Sigmoid colon (tissue), 7 donors: Measurements from ENCODE around the gene C1S. TPM values are rescaled to one million over a fixed set of nuclear protein-coding genes. Genes with fewer than 3 reads are reported as not detected.

Source experiments
- DNase-seq: peaks from one replicate; pipeline ENCODE4 v3.0.0-alpha.2; 2019
- H3K27ac ChIP-seq, 4 donors: fragments of 200-600 bp; sonication (generic); one replicate each; pipeline ENCODE4 v1.5.1; 2016 to 2019; ENCODE audit warnings: mild to moderate bottlenecking in 1 of 4
- H3K27me3 ChIP-seq, 3 donors: fragments of 200-600 bp; sonication (generic); one replicate each; pipeline ENCODE4 v1.5.1; 2019; ENCODE audit warnings: mild to moderate bottlenecking in 1 of 3
- H3K36me3 ChIP-seq, 4 donors: fragments of 200-600 bp; sonication (generic); one replicate each; pipeline ENCODE4 v1.5.1; 2016 to 2019
- H3K4me1 ChIP-seq, 4 donors: fragments of 200-600 bp; sonication (generic); one replicate each; pipeline ENCODE4 v1.5.1; 2017 to 2019
- H3K4me3 ChIP-seq, 4 donors: fragments of 200-600 bp; sonication (generic); one replicate each; pipeline ENCODE4 v1.5.1; 2017 to 2019; ENCODE audit warnings: mild to moderate bottlenecking in 2 of 4, moderate library complexity in 1 of 4
- H3K9me3 ChIP-seq, 4 donors: fragments of 200-600 bp in 3 of 4; sonication (generic) in 3 of 4; one replicate each; pipeline versions ENCODE4 v1.5.1 to v1.6.1; 2013 to 2019
- CTCF ChIP-seq, 4 experiments: fragments of 450-650 bp in 3 of 4; fragments of 200-600 bp in 1 of 4; IDR thresholded peaks; one replicate each; pipeline ENCODE4 v1.5.1; 2016 to 2019; ENCODE audit warnings: antibody characterized with exemption in 4 of 4, mild to moderate bottlenecking in 3 of 4, moderate library complexity in 2 of 4
- EP300 ChIP-seq, 4 donors: sonication (generic); formaldehyde crosslinking; IDR thresholded peaks; one replicate each; pipeline ENCODE4 v1.6.1; 2017; ENCODE audit warnings: antibody characterized with exemption in 4 of 4
- POLR2A ChIP-seq, 2 donors: fragments of 450-650 bp; IDR thresholded peaks; one replicate each; pipeline ENCODE4 v1.6.1; 2016; ENCODE audit warnings: antibody characterized with exemption in 2 of 2, mild to moderate bottlenecking in 2 of 2, moderate library complexity in 2 of 2
- POLR2AphosphoS5 ChIP-seq, 4 donors: sonication (generic); formaldehyde crosslinking; IDR thresholded peaks; one replicate each; pipeline ENCODE4 v1.6.1; 2017; ENCODE audit warnings: antibody characterized with exemption in 4 of 4
- WGBS, 2 donors: extraction: QIAGEN DNeasy Blood & Tissue Kit; methylation state at CpG; one replicate each; pipeline ENCODE4 v1.1.7; 2013; 5-methylcytosine and 5-hydroxymethylcytosine counted together
- intact Hi-C: fragments of 100-400 bp; cut with DNase I; formaldehyde crosslinking; loops from one replicate; pipeline ENCODE4 v1.15.1; 2023
- polyA plus RNA-seq, 3 donors: library from polyadenylated mRNA; stranded (reverse); fragments of 200-250 nt; gene quantifications; one replicate each; pipeline ENCODE4 v1.2.3, GENCODE V29; 2013
- small RNA-seq, 3 donors: library from RNA; depleted of rRNA; stranded (forward); fragments of <200 nt; gene quantifications; one replicate each; pipeline ENCODE3, GENCODE V24; 2016
- total RNA-seq, 4 donors: library from RNA; depleted of rRNA; stranded (reverse); fragments of >200 nt; gene quantifications; one replicate each; pipeline ENCODE4 v1.1.0, GENCODE V29; 2016
- donor health status: healthy with polysubstance abuse.
- donor health status: Bipolar disorder and iron deficiency.
- donor health status: healthy.

C1S gene
- total and polyA plus RNA-seq, 7 donors: 15.5 to 622 (median 420) TPM

GRCh38 chr12:7116916-7117315 is 56.4 kb downstream of the C1S start:
- H3K4me3 ChIP-seq: no peak overlapping the region
- no peaks in the 10 kb centered on the region for H3K27me3 ChIP-seq
- peak; percentile 58 for DNase-seq
- no peaks in the 10 kb centered on the region for H3K9me3 ChIP-seq
- 91 to 94% methylated on average over 9 of the region's 9 CpGs for WGBS, 2 donors
- peaks cover 0 to 8% (median 0%) of the 10 kb centered on the region in 4 donors for H3K36me3 ChIP-seq
- peaks cover 0 to 7% (median 3%) of the 10 kb centered on the region in 4 donors for H3K4me1 ChIP-seq
- intact Hi-C loops: loop anchor here (10.0 kb wide), 1 partner anchor 252 kb away; the partner anchor contains the start of gene TPI1
- TF ChIP-seq POLR2AphosphoS5 (IDR thresholded peaks at IDR 0.05): no peak
- no peak for TF ChIP-seq EP300 (IDR thresholded peaks at IDR 0.05)
- no peak for TF ChIP-seq CTCF (IDR thresholded peaks at IDR 0.05)
- no peak for TF ChIP-seq POLR2A (IDR thresholded peaks at IDR 0.05)
- no peak overlapping the region for H3K27ac ChIP-seq

GRCh38 chr12:7117670-7118069 is 57.2 kb downstream of the C1S start:
- Histone ChIP-seq H3K36me3 (peaks cover 0 to 8% (median 0%) of the 10 kb centered on the region in 4 donors), H3K9me3 (no peaks in the 10 kb centered on the region), H3K27ac (no peak overlapping the region), H3K4me3 (no peak overlapping the region), H3K27me3 (no peaks in the 10 kb centered on the region), H3K4me1 (peaks cover 0 to 7% (median 3%) of the 10 kb centered on the region in 4 donors)
- peak; percentile 29 for DNase-seq
- WGBS, 2 donors: 95% methylated on average over 3 of the region's 3 CpGs
- intact Hi-C loops: loop anchor here (10.0 kb wide), 1 partner anchor 253 kb away; the partner anchor contains the start of gene TPI1
- no peak for TF ChIP-seq EP300 (IDR thresholded peaks at IDR 0.05)
- no peak for TF ChIP-seq CTCF (IDR thresholded peaks at IDR 0.05)
- TF ChIP-seq POLR2A (IDR thresholded peaks at IDR 0.05): no peak
- TF ChIP-seq POLR2AphosphoS5 (IDR thresholded peaks at IDR 0.05): no peak

GRCh38 chr12:7118881-7119280 is 58.4 kb downstream of the C1S start:
- no peak overlapping the region for H3K4me3 ChIP-seq
- intact Hi-C loops: loop anchor here (10.0 kb wide), 1 partner anchor 254 kb away; the partner anchor contains the start of gene TPI1
- no peak for TF ChIP-seq POLR2A (IDR thresholded peaks at IDR 0.05)
- no peak for TF ChIP-seq POLR2AphosphoS5 (IDR thresholded peaks at IDR 0.05)
- TF ChIP-seq EP300 (IDR thresholded peaks at IDR 0.05): no peak
- no peak for TF ChIP-seq CTCF (IDR thresholded peaks at IDR 0.05)
- no peak overlapping the region for H3K27ac ChIP-seq
- DNase-seq: peak; percentile 46
- 82 to 87% methylated on average over 3 of the region's 3 CpGs for WGBS, 2 donors
- no peaks in the 10 kb centered on the region for H3K9me3 ChIP-seq
- no peaks in the 10 kb centered on the region for H3K27me3 ChIP-seq
- H3K4me1 ChIP-seq: no peaks in the 10 kb centered on the region
- peaks cover 0 to 8% (median 0%) of the 10 kb centered on the region in 4 donors for H3K36me3 ChIP-seq

GRCh38 chr12:7120166-7120565 is 59.6 kb downstream of the C1S start:
- Histone ChIP-seq H3K4me3 (no peak overlapping the region), H3K36me3 (peaks cover 0 to 7% (median 0%) of the 10 kb centered on the region in 4 donors), H3K4me1 (no peaks in the 10 kb centered on the region), H3K27me3 (no peaks in the 10 kb centered on the region), H3K9me3 (no peaks in the 10 kb centered on the region), H3K27ac (no peak overlapping the region)
- peak; percentile 56 for DNase-seq
- TF ChIP-seq POLR2AphosphoS5 (IDR thresholded peaks at IDR 0.05) (no peak), CTCF (IDR thresholded peaks at IDR 0.05) (no peak), POLR2A (IDR thresholded peaks at IDR 0.05) (no peak), EP300 (IDR thresholded peaks at IDR 0.05) (no peak)
- 89 to 93% methylated on average over 5 of the region's 5 CpGs for WGBS, 2 donors
- intact Hi-C loops: no loop called here

Small RNA genes within 50 kb of the gene (small RNA-seq; reads per million reads assigned to genes)
- gene AC006512.1 (0 to 0.15 (median 0) reads per million in 3 donors), gene RNU6-485P (0 reads per million in 3 donors)

Other genes starting within 250 kb of the C1S start
- 10 to 100 TPM in 2 of 4 donors, 1 to 10 TPM in 2; 6.4 to 16.1 (median 10.2) TPM for gene GPR162, start 238.9 kb upstream of the C1S start, total RNA-seq
- 1 to 10 TPM; 1.2 to 7.6 (median 1.8) TPM for gene GPR162, start 238.9 kb upstream of the C1S start, polyA plus RNA-seq
- 10 to 100 TPM; 16.4 to 69.8 (median 20.5) TPM for gene P3H3, start 232.3 kb upstream of the C1S start, total RNA-seq
- gene P3H3, start 232.3 kb upstream of the C1S start, polyA plus RNA-seq: 1 to 10 TPM in 2 of 3 donors, under 1 TPM in 1; 0.60 to 6.0 (median 1.2) TPM
- gene GNB3, start 219.8 kb upstream of the C1S start, total RNA-seq: 1 to 10 TPM in 3 of 4 donors, under 1 TPM in 1; 0.36 to 8.9 (median 2.2) TPM
- gene GNB3, start 219.8 kb upstream of the C1S start, polyA plus RNA-seq: 1 to 10 TPM in 2 of 3 donors, under 1 TPM in 1; 0.46 to 1.2 (median 1.1) TPM
- 1 to 10 TPM in 1 of 4 donors, under 1 TPM in 3; 0.33 to 2.8 (median 0.45) TPM for gene CDCA3, start 209.4 kb upstream of the C1S start, total RNA-seq
- 10 to 100 TPM in 1 of 3 donors, 1 to 10 TPM in 2; 4.8 to 31.2 (median 8.6) TPM for gene CDCA3, start 209.4 kb upstream of the C1S start, polyA plus RNA-seq
- 10 to 100 TPM; 37.1 to 44.7 (median 41.5) TPM for gene USP5, start 208.6 kb upstream of the C1S start, total RNA-seq
- gene USP5, start 208.6 kb upstream of the C1S start, polyA plus RNA-seq: 10 to 100 TPM; 25.4 to 51.5 (median 26.4) TPM
- 100 to 1,000 TPM; 194 to 345 (median 299) TPM for gene TPI1, start 193.2 kb upstream of the C1S start, total RNA-seq
- gene TPI1, start 193.2 kb upstream of the C1S start, polyA plus RNA-seq: 100 to 1,000 TPM; 808 to 994 (median 968) TPM
- gene SPSB2, start 187.4 kb upstream of the C1S start, total RNA-seq: 10 to 100 TPM in 1 of 4 donors, 1 to 10 TPM in 3; 4.6 to 10.5 (median 8.2) TPM
- 10 to 100 TPM; 13.4 to 17.4 (median 13.5) TPM for gene SPSB2, start 187.4 kb upstream of the C1S start, polyA plus RNA-seq
- gene LRRC23, start 155.9 kb upstream of the C1S start, total RNA-seq: 10 to 100 TPM; 12.2 to 21.0 (median 13.5) TPM
- gene LRRC23, start 155.9 kb upstream of the C1S start, polyA plus RNA-seq: 10 to 100 TPM in 1 of 3 donors, 1 to 10 TPM in 2; 5.3 to 11.4 (median 5.5) TPM
- 10 to 100 TPM; 26.3 to 37.5 (median 35.0) TPM for gene ENO2, start 146.1 kb upstream of the C1S start, total RNA-seq
- gene ENO2, start 146.1 kb upstream of the C1S start, polyA plus RNA-seq: 10 to 100 TPM in 1 of 3 donors, 1 to 10 TPM in 2; 1.8 to 15.6 (median 3.0) TPM
- gene ATN1, start 132.8 kb upstream of the C1S start, total RNA-seq: 100 to 1,000 TPM in 1 of 4 donors, 10 to 100 TPM in 3; 46.4 to 138 (median 60.3) TPM
- 10 to 100 TPM; 30.1 to 78.8 (median 33.0) TPM for gene ATN1, start 132.8 kb upstream of the C1S start, polyA plus RNA-seq
- not detected for gene RNU7-1, start 116.9 kb upstream of the C1S start, total RNA-seq
- gene RNU7-1, start 116.9 kb upstream of the C1S start, polyA plus RNA-seq: not detected
- 100 to 1,000 TPM; 465 to 697 (median 652) TPM for gene C12orf57, start 116.7 kb upstream of the C1S start, total RNA-seq
- 100 to 1,000 TPM; 305 to 810 (median 418) TPM for gene C12orf57, start 116.7 kb upstream of the C1S start, polyA plus RNA-seq
- 10 to 100 TPM in 3 of 4 donors, 1 to 10 TPM in 1; 5.3 to 13.6 (median 11.8) TPM for gene PTPN6, start 109.4 kb upstream of the C1S start, total RNA-seq
- 10 to 100 TPM; 42.1 to 92.4 (median 67.3) TPM for gene PTPN6, start 109.4 kb upstream of the C1S start, polyA plus RNA-seq
- gene PHB2, start 90.1 kb upstream of the C1S start, total RNA-seq: 100 to 1,000 TPM; 211 to 327 (median 285) TPM
- gene PHB2, start 90.1 kb upstream of the C1S start, polyA plus RNA-seq: 100 to 1,000 TPM; 180 to 283 (median 184) TPM
- gene EMG1, start 89.8 kb upstream of the C1S start, total RNA-seq: 10 to 100 TPM; 18.8 to 32.3 (median 22.7) TPM
- gene EMG1, start 89.8 kb upstream of the C1S start, polyA plus RNA-seq: 10 to 100 TPM; 19.2 to 33.0 (median 21.3) TPM
- gene LPCAT3, start 42.2 kb upstream of the C1S start, total RNA-seq: 10 to 100 TPM; 18.6 to 27.0 (median 25.4) TPM
- gene LPCAT3, start 42.2 kb upstream of the C1S start, polyA plus RNA-seq: 10 to 100 TPM in 2 of 3 donors, 1 to 10 TPM in 1; 7.8 to 47.9 (median 16.9) TPM
- 100 to 1,000 TPM; 328 to 493 (median 467) TPM for gene C1R, start 31.7 kb downstream of the C1S start, total RNA-seq
- 100 to 1,000 TPM in 1 of 3 donors, 10 to 100 TPM in 2; 23.8 to 257 (median 54.1) TPM for gene C1R, start 31.7 kb downstream of the C1S start, polyA plus RNA-seq
- 10 to 100 TPM; 44.2 to 82.6 (median 65.3) TPM for gene C1RL, start 48.5 kb downstream of the C1S start, total RNA-seq
- gene C1RL, start 48.5 kb downstream of the C1S start, polyA plus RNA-seq: 10 to 100 TPM in 2 of 3 donors, 1 to 10 TPM in 1; 9.9 to 45.5 (median 12.0) TPM
- gene RBP5, start 68.2 kb downstream of the C1S start, total RNA-seq: under 1 TPM in 1 of 4 donors, not detected in 3; 0.71 TPM
- 10 to 100 TPM in 1 of 3 donors, 1 to 10 TPM in 2; 3.7 to 30.9 (median 4.2) TPM for gene RBP5, start 68.2 kb downstream of the C1S start, polyA plus RNA-seq
- 10 to 100 TPM; 11.5 to 41.5 (median 19.3) TPM for gene CLSTN3, start 69.7 kb downstream of the C1S start, total RNA-seq
- 10 to 100 TPM in 1 of 3 donors, 1 to 10 TPM in 2; 3.7 to 25.9 (median 6.0) TPM for gene CLSTN3, start 69.7 kb downstream of the C1S start, polyA plus RNA-seq
- 10 to 100 TPM; 22.7 to 48.5 (median 35.3) TPM for gene PEX5, start 129.0 kb downstream of the C1S start, total RNA-seq
- 10 to 100 TPM; 13.9 to 29.9 (median 27.0) TPM for gene PEX5, start 129.0 kb downstream of the C1S start, polyA plus RNA-seq
- gene ACSM4, start 243.4 kb downstream of the C1S start, total RNA-seq: not detected
- gene ACSM4, start 243.4 kb downstream of the C1S start, polyA plus RNA-seq: not detected